ENCODE measurements around the gene MYBBP1A.

Gene MYBBP1A

DNA sequence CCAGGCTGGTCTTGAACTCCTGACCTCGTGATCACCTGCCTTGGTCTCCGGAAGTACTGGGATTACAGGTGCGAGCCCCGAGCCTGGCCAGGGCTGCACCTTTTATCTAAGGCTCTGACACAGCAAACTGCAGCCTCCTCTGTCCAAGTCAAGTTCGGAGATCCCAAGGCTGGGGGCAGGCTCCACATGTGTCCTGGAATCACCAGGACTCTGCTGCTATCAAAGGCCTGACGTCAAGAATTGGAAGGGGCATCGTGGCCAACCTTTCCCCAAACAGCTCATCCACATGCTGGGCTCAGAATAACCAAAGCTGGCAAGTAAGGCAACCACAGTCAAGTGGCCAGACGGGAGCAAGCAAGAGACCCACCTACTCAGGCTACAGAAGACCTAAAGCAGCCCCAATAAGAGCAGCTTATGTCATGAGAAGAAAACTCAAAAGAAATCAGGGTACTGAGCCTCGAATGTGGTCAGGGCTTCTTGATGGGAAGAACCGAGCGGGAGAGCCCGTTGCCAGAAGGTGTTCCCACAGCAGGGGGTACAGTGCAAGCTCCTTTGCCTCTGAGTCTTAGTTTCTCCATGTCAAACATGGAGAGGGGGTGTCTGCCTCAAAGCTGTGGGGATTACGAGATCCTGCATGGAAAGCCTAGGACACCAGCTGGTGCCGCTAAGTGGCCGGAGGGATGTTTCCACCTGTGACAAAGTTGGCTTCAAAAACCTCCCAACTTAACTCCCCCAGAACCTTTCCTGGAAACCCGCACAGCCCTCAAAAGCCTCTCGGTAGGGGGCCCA lies 7.9 kb downstream of the MYBBP1A start:
- no peak for DNase-seq

DNA sequence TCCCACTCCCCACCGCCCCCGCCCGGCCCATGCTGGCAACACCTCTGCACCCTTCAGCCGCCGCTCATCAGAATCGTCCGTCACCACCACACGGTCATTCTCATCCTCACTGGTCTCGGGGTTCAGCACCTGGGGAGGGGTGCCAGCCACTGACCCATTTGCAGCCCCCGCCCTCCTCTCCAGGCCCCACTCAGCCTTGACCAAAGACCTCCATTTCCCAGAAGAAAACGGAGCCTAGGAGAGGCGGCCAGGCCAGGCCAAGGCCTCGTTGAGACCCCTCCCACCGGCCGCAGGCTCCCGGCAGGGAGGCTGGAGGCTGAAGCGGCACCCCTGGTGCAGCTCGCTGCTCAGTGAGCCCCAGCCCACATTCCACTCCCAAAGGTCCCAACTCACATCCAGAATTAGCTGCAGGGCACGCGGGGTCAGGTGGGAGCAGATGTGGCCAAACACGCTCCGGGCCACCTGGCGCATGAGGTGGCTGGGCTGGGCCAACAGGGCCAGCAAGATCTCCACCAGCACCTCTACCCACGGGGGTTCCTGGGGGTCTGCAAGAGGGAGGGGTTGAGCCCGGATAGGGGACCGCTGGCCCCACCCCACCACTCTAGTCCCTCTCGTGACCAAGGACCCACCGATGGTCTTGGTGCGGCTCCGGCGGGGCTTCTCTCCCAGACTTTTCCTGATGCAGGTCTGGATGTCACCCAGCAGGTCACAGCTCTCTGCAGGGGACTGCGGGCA lies 9.8 kb downstream of the MYBBP1A start:
- DNase-seq, result no peak

DNA sequence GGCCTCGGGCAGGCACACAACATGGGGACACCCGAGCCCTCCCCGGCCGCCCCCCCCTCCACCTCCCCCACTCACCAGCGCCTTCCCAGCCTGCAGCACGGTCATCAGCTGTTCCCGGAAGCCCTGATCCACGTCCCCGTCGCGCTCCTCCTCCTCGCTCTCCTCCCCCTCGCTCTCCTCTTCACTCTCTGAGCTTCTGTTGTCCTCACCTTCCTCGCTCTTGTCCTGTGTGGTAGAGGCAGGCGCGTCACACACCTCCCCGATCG lies 10.3 kb downstream of the MYBBP1A start:
- DNase-seq, result no peak

DNA sequence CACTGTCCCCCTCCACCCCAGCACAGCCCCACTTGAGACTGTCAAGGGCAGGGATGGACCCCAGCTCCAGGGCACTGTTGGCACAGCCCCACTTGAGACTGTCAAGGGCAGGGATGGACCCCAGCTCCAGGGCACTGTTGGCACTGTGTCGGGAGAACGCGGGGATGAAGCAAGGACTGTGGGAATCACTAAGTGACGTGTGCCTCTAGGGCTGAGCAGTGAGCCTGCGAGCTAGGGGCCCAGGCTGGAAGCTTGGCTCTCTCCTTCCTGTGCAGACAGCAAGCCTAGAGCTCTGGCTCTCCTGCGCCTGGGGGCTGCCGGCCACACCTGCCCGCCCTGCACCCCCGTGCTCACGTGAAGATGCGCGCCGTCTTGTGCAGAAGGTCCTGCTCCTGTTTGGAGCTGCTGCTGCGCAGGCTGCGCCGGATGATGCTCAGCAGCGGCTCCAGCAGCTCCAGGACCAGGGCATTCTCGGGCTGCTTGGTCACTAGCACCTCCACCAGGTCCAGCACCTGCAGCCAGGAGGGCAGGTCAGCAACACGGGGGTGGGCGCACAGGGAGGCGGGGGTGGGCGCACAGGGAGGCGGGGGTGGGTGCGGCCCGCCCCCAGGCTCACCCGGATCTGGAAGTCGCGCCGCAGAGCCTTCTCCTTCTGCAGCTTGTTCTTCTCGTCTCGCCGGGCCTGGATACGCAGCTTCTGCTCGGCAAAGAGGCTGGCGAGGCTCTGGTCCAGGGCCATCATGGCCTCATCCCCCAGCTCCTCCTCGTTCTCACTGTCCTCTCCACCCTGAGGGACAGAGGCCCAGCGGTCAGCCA lies 10.8 kb downstream of the MYBBP1A start:
- no peak for DNase-seq

DNA sequence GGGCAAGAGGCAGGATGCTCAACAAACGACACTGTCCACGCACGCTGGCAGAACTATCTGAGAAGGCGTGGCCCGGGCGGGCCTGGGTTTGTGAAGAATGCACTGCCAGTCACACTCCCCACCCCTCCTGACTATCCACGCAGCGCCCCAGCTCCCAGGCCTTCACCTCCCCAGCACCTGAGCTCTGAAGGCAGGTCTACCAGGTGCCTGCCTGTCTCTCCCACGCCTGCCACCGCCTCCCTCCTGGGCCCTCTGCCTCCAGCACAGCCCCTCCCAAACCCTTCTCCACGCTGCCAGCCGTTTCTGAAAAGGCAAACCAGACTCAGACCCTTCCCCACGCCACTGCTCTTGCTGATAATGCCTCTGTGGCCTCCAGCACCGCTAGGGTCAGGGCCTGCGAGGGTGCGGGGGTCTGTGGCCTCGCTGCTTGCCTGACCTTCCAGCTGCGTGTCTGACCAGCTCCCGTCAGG lies 11.6 kb downstream of the MYBBP1A start:
- no peak for DNase-seq

DNA sequence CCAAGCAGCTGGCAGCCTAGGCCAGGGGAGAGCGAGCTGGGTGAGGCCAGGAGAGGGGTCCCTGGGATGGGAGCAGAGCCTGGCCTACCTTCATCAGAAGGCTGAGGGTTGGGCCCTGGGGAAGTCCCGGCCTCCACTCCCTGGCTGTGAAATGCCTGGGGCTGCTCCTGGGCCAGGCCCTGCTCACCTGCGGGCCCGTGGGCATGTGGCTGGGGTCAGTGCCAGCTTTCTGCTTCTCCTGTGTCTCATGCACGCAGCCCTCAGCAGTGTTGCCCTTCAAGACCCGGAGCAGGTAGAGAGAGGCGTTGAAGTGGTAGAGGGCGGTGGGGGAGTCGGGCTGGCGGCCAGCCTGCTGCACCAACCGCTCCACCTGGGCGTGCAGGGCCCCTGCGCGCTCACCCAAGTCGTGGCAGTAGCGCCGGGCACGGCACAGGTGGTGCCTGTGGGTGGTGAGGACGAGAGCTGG lies 12.4 kb downstream of the MYBBP1A start:
- no peak for DNase-seq

DNA sequence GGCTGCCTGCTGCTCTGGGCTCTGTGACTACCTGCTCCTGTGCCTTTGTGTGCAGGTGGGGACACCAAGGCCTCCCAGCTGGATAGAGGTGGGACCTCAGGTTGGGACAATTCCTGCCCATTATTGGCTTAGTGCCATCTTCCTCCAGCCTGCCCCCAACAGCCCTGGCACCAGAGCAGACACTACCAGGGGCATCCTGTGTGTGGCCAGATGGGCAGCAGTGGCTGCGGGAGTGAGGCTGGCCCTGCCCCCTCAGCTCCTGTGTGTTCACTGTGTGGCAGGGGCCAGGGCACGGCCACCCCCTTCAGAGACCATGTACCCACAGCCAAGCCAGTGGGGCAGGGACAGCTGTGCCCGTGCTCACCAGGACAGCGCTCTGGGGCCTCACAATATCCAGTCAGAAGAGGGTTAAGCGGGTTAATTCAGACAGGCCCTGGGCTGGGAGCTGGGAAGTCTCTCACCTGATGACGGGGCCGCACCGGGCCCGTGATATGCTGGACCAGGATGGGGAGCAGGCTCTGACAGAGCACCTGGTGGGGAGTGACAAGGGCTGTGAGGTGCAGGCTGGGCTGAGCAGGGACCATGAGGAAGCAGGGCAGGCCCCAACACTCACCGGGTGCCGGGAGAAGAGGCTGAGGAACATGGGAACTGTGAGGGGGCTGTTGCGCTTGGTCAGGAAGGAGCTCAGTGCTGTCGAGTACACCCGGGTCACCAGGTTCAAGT lies 13.0 kb downstream of the MYBBP1A start:
- DNase-seq, result no peak

DNA sequence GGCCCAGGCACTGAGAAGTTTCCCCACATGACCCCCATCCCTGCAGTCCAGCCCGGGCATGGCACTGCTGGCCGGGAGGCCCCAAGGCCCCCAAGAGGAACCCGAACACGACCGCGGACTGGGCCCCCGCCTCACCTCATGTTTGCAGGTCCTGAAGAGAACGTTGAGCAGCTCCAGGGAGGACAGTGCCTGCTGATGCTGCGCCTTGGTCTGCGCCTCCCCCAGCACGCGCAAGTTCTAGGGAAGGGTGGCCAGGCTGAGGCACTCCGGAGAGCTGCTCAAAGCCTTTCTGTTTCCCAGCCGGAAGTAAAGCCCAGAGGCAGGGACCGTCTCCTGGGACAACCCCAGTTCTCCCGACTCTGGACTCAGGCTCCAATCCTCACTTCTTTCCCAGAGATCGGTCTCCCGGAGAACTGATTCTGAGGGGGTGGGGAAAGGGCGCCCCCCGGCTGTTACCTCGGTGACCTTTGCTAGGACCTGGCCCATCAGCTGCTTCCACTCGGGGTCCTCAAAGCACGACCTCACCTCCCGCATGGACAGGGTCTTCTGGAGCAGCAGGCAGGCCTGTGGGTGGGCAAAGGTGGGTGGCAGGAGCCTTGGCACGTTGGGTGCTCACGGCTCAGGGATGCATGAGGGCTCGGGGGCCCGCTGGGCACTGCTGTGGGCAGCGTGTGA lies 13.7 kb downstream of the MYBBP1A start:
- DNase-seq, result no peak

DNA sequence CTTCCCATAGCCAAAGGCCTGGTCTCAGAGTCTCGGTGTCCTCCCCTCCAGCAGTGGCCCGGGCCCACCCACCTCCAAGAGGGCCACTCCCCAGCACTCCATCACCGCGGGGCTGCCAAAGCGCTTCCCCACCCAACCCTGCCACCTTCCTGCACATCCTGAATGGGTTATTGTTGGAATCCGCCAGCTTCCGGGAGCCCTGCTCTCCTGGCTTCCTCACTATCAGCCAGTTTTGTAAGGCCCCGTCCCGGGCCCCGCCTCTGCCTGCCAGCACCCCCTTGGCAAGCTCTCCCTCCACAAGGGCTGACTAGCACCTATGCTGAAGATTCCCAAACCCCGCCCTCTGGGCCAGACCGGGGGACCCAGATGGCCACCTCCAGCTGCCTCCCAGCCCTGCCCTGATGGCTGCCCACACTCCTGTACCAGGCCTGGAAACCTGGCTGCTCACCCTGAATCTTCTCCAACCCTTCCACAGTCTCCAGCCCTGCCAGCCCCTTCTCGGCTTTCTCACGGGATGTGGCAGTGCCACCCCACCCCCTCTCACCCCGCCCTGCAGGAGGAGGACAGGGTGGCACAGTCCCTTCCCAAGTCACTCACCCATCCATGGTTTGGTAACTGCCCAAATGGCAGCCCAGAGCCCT lies 14.4 kb downstream of the MYBBP1A start:
- DNase-seq, result no peak

DNA sequence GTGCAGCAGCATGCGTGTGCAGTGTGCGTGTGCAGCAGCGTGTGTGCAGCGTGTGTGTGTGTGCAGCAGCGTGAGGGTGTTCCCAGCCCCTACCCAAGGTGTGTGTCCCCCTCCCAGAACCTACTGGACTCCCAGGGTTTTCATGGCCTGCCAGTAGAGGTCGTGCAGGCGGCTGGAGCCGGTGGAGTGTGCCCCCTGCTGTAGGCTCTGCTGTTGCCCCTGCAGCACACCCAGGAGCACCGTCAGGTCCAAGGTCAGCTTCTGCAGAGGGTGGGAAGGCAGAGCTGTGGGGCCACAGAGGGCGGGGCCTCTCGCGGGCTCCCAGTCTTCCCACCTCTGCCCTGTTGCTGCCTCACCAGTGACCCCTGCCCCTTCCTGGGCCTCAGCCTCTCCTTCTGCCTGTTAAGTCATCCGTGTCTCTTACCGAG lies 14.9 kb downstream of the MYBBP1A start:
- DNase-seq, result no peak

DNA sequence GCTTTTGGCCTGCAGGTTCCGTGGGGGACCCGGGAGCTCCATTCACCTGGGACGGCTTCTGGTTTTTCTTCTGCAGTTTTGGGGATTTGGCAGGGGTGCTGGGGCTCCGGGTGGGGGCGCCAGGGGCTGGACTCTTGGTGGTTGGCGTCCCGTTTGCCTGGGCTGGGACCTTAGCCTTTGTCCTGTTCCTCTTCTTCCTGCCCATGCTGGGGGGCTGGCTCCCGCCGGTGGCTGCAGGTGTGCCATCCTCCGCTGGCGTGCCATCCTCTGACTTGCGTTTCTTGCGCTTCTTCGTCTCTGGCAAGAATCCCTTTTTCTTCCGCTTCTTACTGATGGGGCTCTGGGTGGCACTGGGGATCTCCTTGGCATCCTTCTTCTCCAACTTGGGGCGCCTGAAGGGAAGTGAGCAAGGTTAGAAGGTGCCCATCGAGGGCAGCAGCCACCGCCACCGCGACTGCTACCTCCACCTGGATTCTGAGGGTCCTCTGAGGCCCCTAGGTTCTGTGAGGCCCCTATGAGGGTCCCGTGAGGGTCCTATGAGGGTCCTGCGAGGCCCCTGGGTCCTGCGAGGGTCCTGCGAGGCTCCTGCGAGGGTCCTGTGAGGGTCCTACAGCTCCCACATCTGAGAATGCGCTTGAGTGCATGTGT lies 15.5 kb downstream of the MYBBP1A start:
- DNase-seq, result no peak

DNA sequence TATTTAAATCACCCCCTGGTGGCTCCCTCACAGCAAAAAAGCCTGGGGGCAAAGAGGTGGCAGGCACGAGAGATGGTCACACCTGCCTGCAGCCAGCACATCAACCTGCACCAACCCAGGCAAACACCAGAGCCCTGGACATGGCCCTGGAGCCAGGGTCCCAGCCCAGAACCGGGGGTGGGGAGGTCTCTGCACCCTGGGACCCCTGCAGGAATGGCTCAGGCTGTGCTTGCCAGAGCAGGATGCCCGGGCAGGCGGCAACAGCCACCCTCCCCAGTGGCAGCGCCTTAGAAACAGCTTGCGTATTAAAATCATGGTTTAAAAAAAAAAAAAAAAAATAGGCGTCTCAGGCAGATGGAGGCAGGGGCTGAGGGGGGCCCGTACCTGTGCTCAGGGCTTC lies 16.2 kb downstream of the MYBBP1A start:
- no peak for DNase-seq

DNA sequence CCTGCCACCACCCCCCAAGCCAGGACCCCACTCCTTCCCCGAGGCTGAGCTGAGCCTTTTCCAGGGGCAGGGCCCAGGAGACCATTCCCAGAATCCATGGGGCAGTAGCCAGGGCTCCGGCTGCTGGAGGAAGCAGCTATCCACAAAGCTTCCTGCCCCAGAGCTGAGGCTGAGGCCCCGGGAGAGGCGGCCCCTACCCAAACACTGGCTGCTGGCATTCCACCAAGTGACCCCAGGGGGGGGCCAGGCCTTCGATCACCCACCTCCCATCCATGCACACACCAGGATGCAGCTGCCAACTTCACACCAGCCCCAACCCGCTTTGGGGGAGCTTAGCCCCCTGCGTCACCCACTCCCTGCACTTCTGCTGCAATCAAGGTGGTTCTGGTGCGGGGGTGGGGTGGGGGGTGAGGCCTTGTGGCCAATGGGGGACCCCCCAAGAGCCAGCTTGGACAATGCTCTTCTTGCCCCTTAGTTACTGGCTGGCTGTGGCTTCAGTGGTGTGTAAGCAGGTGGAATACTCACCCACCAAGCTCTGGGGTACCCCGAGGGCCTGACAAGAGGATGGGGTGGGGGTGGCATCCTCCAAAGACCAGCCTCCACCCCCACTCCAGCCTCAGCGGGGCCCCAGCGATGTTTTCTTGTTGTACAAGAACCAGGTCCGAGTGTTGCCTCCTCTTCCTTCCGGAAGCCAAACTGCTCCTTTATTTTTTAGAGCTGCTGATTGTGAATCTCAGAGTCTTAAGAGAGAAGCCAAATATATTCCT lies 16.8 kb downstream of the MYBBP1A start:
- DNase-seq, result no peak

DNA sequence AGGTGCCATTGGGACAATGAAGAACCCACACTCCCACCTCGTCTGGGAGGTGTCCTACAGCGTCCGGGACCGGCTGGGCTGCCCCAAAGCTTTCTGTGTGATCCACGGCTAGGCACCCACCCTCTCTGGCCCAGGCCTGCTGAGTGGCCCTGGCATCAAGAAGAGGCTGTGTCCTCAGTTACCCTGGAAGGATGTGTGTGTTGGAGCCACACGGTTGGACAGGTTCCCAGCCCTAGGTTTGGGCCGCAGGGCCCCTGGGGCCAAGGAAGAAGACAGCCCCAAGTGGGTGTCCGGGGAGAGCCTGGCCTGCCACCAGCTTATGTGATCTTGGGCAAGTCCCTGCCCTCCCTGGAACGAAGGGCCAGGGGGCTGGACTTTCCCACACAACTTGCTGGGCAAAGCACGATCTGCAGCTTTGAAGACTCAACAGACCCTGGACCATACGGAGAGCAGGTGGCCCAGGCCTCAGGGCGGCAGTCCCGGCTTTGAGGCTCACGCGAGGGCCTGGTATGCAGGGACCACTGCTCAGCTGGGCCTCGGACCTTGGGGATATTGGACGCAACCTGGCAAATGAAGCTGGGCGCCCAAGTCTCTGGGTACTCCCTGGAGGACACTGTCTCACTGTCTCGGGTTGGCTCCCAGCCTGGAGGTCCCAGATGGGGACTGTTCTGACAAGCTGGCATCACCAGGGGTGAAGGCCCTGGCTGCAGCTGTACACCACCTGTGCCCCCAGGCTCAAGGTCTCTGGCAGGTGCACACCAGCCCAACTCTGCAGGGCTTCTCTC lies 17.5 kb downstream of the MYBBP1A start:
- DNase-seq, result no peak

DNA sequence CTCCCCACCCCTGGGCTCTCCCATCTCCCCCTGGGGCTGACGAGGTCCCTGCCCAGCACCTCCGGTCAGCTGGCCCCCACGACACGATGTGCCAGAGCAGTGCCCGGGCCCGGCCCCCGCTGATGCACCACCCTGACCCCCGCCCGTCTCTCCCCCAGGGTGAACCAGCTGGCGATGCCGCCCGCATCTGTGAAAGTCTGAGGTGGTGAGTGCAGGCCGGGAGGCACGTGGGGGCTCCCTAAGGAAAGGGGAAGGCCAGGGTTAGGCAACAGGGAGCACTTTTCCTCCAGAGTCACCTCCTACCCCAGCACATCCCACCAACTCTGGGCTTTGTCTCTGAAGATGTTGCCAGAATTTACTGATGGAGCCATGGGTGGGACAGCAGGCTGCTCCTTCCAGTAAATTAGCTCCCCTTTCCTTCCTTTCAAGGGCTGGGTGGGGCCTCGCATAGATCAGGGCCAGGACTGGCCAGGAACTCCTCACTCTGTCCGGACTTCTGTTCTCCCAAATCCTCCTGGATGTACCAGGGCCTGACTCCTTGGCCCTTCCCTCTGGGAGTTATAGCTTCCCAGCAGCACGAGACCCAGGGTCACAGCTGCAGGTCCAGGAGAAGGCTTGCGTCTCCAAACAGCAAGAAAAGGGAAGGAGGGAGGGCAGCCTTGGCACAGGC lies 18.3 kb downstream of the MYBBP1A start:
- DNase-seq, result no peak

DNA sequence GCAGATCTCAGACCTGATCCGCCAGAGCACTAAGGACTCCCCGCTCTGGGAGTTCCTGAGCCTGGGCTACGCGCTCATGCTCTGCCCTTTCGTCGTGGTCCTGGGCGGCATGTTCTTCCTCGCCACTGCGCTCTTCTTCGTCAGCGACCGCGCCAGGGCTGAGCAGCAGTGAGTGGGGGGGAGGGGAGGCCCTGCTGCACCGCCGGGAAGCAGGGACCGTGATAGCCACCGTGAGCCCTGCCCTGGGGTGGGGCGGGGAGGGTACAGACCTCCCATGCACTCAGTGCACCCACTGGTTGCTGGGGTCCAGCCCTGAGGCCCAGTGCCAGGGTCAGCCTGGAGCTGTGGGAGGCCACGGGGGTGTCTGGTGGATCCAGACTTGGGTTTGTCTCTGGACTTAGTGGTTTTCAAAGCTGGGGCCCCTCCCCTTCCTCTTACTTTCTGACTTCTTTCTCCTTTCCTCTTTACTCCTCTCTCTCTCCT lies 18.9 kb downstream of the MYBBP1A start:
- DNase-seq, result no peak

DNA sequence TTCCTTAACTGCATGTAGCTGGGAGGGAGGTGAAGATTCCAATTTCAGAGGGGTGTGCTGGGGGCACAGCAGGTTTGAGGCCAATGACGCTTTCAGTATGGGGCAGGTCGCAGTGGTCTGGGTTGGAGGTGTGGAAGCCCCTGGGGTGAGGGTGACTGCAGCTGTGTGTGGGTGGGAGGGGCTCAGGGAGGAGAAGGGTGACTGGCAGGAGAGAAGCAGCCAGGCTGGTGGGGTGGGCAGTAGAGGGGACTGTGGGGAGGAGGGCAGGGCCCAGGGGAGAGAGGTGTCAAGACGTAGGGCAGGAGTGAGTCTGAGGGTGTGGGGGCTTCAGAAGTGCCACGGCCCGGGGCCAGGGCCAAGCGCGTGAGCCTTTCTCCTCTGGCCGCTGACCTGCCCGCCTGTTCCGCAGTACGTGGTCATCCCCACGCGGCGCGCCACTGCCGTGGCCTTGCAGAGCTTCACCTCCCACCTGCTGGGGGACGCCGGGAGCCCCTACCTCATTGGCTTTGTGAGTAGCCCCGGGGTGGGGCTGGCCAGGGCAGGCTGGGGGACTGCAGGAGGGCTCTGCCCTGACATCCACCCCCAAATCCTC lies 19.4 kb downstream of the MYBBP1A start:
- no peak for DNase-seq

DNA sequence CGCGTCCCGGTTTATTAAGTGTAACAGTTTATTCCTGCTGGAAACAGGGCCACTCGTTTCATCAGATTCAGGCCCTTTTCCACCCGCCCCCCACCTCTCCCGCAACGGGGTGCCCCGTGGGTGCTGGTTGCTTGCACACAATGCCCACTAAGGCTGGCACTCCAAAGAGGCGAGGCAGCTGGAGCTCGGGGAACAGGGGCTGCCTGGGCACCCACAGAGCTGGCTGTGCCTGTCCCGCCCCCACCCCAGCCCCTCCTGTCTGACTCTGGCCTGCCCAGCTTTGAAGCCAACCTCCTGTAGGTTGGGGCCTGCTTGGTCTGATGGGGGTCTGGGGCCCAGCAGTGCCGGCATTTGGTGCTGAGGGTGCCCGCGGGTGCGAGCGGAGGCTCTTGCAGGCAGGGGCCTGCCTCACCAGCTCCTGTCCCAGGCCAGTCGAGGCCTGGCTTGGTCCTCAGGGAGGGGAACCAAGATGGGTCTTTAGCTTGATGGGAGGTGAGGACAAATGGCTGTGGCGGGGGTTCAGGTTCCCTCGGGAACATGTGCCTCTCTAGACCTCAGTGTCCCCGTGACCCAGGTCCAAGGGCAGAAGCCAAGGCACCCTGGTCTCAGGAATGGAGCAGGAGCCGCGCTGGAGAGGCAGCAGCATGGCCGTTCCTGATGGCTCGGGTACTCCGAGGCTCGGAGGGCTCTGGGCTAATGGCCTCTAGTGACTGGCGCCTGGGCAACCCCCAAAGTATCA lies 20.1 kb downstream of the MYBBP1A start:
- no peak for DNase-seq

Measured in activated CD4-positive, alpha-beta T cell treated with anti-CD3 and anti-CD28 coated beads, Interleukin-2, Interleukin-6, amounts not matched to agents 100 ng/mL and 50 ng/mL, durations not matched to agents 16 hours and 8 hours (primary cell).